Trophoblast cell (in vitro differentiated cells and primary cell): ENCODE results near the gene KRT32.
A peak's percentile ranks its signal among the peaks of the same experiment; 100 is the strongest.

Experiments used
- DNase-seq, 2 donors: peaks; one replicate each; pipeline ENCODE4 v3.0.0-alpha.2; 2016
- H2AFZ ChIP-seq: 2 replicates; pipeline ENCODE4 v1.6.1; 2013; ENCODE audit warnings: low read length, moderate library complexity, mild to moderate bottlenecking; ENCODE audit not compliant: insufficient read depth, poor library complexity
- H2AK5ac ChIP-seq: 2 replicates; pipeline ENCODE4 v1.6.1; 2013; ENCODE audit warnings: mild to moderate bottlenecking, low read length
- H2BK120ac ChIP-seq: 2 replicates; pipeline ENCODE4 v1.6.1; 2013; ENCODE audit warnings: low read length, mild to moderate bottlenecking, moderate library complexity; ENCODE audit not compliant: insufficient read depth, poor library complexity
- H2BK12ac ChIP-seq: 2 replicates; pipeline ENCODE4 v1.6.1; 2013; ENCODE audit warnings: mild to moderate bottlenecking, low read length, moderate library complexity
- H2BK5ac ChIP-seq: 2 replicates; pipeline ENCODE4 v1.6.1; 2013; ENCODE audit warnings: low read length, low read depth, moderate library complexity, mild to moderate bottlenecking; ENCODE audit not compliant: poor library complexity
- H3K14ac ChIP-seq: 2 replicates; pipeline ENCODE4 v1.6.1; 2013; ENCODE audit warnings: mild to moderate bottlenecking, low read length
- H3K18ac ChIP-seq: 2 replicates; pipeline ENCODE4 v1.6.1; 2013; ENCODE audit warnings: mild to moderate bottlenecking, low read length
- H3K23ac ChIP-seq: 2 replicates; pipeline ENCODE4 v1.6.1; 2013; ENCODE audit warnings: low read length
- H3K27ac ChIP-seq: 2 replicates; pipeline ENCODE4 v1.5.1; 2013; ENCODE audit warnings: low read depth, mild to moderate bottlenecking, inconsistent platforms, low read length, moderate library complexity
- H3K27me3 ChIP-seq: 2 replicates; pipeline ENCODE4 v1.6.1; 2013; ENCODE audit warnings: inconsistent platforms, mild to moderate bottlenecking, low read length, moderate library complexity; ENCODE audit not compliant: insufficient read depth
- H3K36me3 ChIP-seq, 2 experiments: 1 replicate in 1 of 2; 2 replicates in 1 of 2; pipeline ENCODE4 v1.6.1; 2013; ENCODE audit warnings: low read length in 2 of 2, mild to moderate bottlenecking in 2 of 2, moderate library complexity in 1 of 2; ENCODE audit not compliant: insufficient read depth in 2 of 2, control insufficient read depth in 1 of 2
- H3K4ac ChIP-seq: 2 replicates; pipeline ENCODE4 v1.6.1; 2013; ENCODE audit warnings: low read depth, mild to moderate bottlenecking, low read length, moderate library complexity
- H3K4me1 ChIP-seq, 2 experiments: 1 replicate in 1 of 2; 2 replicates in 1 of 2; pipeline ENCODE4 v1.6.1; 2013; ENCODE audit warnings: low read length in 2 of 2, mild to moderate bottlenecking in 2 of 2, moderate library complexity in 1 of 2; ENCODE audit not compliant: insufficient read depth in 2 of 2, control insufficient read depth in 1 of 2
- H3K4me2 ChIP-seq: 2 replicates; pipeline ENCODE4 v1.6.1; 2013; ENCODE audit warnings: inconsistent platforms, mild to moderate bottlenecking, low read length, moderate library complexity
- H3K4me3 ChIP-seq: 2 replicates; pipeline ENCODE4 v1.5.1; 2013; ENCODE audit warnings: mild to moderate bottlenecking, low read depth, low read length, inconsistent platforms
- H3K79me1 ChIP-seq: one replicate; pipeline ENCODE4 v1.6.1; 2013; ENCODE audit warnings: low read length
- H3K79me2 ChIP-seq: 2 replicates; pipeline ENCODE4 v1.6.1; 2013; ENCODE audit warnings: low read length, mild to moderate bottlenecking; ENCODE audit not compliant: control insufficient read depth, insufficient read depth, poor library complexity
- H3K9ac ChIP-seq: 2 replicates; pipeline ENCODE4 v1.6.1; 2013; ENCODE audit warnings: mild to moderate bottlenecking, low read length
- H3K9me3 ChIP-seq: 2 replicates; pipeline ENCODE4 v1.6.1; 2013; ENCODE audit warnings: low read depth, mild to moderate bottlenecking, control low read depth, inconsistent platforms, low read length; ENCODE audit not compliant: insufficient read depth
- H4K12ac ChIP-seq: 2 replicates; pipeline ENCODE4 v1.6.1; 2013; ENCODE audit warnings: low read depth, mild to moderate bottlenecking, low read length, moderate library complexity
- H4K8ac ChIP-seq: 2 replicates; pipeline ENCODE4 v1.6.1; 2013; ENCODE audit warnings: low read depth, mild to moderate bottlenecking, low read length, moderate library complexity
- H4K91ac ChIP-seq: one replicate; pipeline ENCODE4 v1.6.1; 2013; ENCODE audit warnings: low read depth, mild to moderate bottlenecking, low read length, moderate library complexity
- WGBS: extraction: QIAGEN DNeasy Blood & Tissue Kit; methylation state at CpG from one replicate; pipeline ENCODE4 v1.1.7; 2013; ENCODE audit warnings: missing lambda C conversion rate; ENCODE audit not compliant: insufficient read length, insufficient coverage; ENCODE audit errors: extremely low coverage; 5-methylcytosine and 5-hydroxymethylcytosine counted together

KRT32 gene

GRCh38 chr17:41467561-41467960, 375 bp upstream of the KRT32 start:
- no peak overlapping the region for H3K18ac ChIP-seq
- H3K4me2 ChIP-seq, result no peak overlapping the region
- no peak overlapping the region for H4K91ac ChIP-seq
- no peak overlapping the region for H2BK12ac ChIP-seq
- H3K4me1 ChIP-seq, result no peaks in the 10 kb centered on the region
- no peak overlapping the region for H3K9ac ChIP-seq
- no peak overlapping the region for H2BK120ac ChIP-seq
- no peak overlapping the region for H2AFZ ChIP-seq
- H3K9me3 ChIP-seq, result peaks cover 5% of the 10 kb centered on the region
- H3K27ac ChIP-seq, result no peak overlapping the region
- H3K36me3 ChIP-seq, result no peaks in the 10 kb centered on the region
- H3K4ac ChIP-seq, result no peak overlapping the region
- H2BK5ac ChIP-seq, result no peak overlapping the region
- no peak overlapping the region for H2AK5ac ChIP-seq
- H3K4me3 ChIP-seq, result no peak overlapping the region
- H3K79me2 ChIP-seq, result no peaks in the 10 kb centered on the region
- no peaks in the 10 kb centered on the region for H3K79me1 ChIP-seq
- no peak for DNase-seq
- no peak overlapping the region for H4K8ac ChIP-seq
- H3K23ac ChIP-seq, result no peak overlapping the region
- no peaks in the 10 kb centered on the region for H3K27me3 ChIP-seq
- H3K14ac ChIP-seq, result no peak overlapping the region
- no CpG with 5 or more reads among the region's 4 CpGs for WGBS
- no peak overlapping the region for H4K12ac ChIP-seq

GRCh38 chr17:41464682-41465081, 2.5 kb downstream of the KRT32 start:
- no peaks in the 10 kb centered on the region for H3K36me3 ChIP-seq
- no peak overlapping the region for H2AFZ ChIP-seq

GRCh38 chr17:41464173-41464572, 3.0 kb downstream of the KRT32 start:
- Histone ChIP-seq H2BK120ac (no peak overlapping the region), H4K8ac (no peak overlapping the region), H3K79me2 (no peaks in the 10 kb centered on the region), H2AFZ (no peak overlapping the region), H2BK5ac (no peak overlapping the region), H3K4ac (no peak overlapping the region), H3K4me1 (no peaks in the 10 kb centered on the region), H2BK12ac (no peak overlapping the region), H3K27me3 (no peaks in the 10 kb centered on the region), H3K27ac (no peak overlapping the region), H4K91ac (no peak overlapping the region), H3K23ac (no peak overlapping the region), H3K79me1 (no peaks in the 10 kb centered on the region), H2AK5ac (no peak overlapping the region), H3K14ac (no peak overlapping the region), H3K18ac (no peak overlapping the region), H3K4me3 (no peak overlapping the region), H3K9ac (no peak overlapping the region), H3K4me2 (no peak overlapping the region), H3K36me3 (no peaks in the 10 kb centered on the region), H4K12ac (no peak overlapping the region), H3K9me3 (peaks cover 5% of the 10 kb centered on the region)
- no CpG with 5 or more reads among the region's 11 CpGs for WGBS
- no peak for DNase-seq

More at GRCh38 chr17:41464682-41465081, 2.5 kb downstream of the KRT32 start:
- H3K79me2 ChIP-seq, result no peaks in the 10 kb centered on the region
- H4K91ac ChIP-seq, result no peak overlapping the region
- H3K9me3 ChIP-seq, result peaks cover 5% of the 10 kb centered on the region
- no peak overlapping the region for H3K4me3 ChIP-seq
- no peaks in the 10 kb centered on the region for H3K79me1 ChIP-seq
- DNase-seq, result peak; percentile 9 to 25
- H3K9ac ChIP-seq, result no peak overlapping the region
- no peak overlapping the region for H3K18ac ChIP-seq
- H3K4ac ChIP-seq, result no peak overlapping the region
- H4K8ac ChIP-seq, result no peak overlapping the region
- no peak overlapping the region for H2BK12ac ChIP-seq
- no peak overlapping the region for H2BK5ac ChIP-seq
- H3K14ac ChIP-seq, result no peak overlapping the region
- no peak overlapping the region for H2BK120ac ChIP-seq
- no peak overlapping the region for H3K4me2 ChIP-seq
- no peak overlapping the region for H3K27ac ChIP-seq
- no CpG with 5 or more reads among the region's 6 CpGs for WGBS
- H3K27me3 ChIP-seq, result no peaks in the 10 kb centered on the region
- H4K12ac ChIP-seq, result no peak overlapping the region
- H2AK5ac ChIP-seq, result no peak overlapping the region
- H3K23ac ChIP-seq, result no peak overlapping the region
- no peaks in the 10 kb centered on the region for H3K4me1 ChIP-seq

- no peak overlapping the region for H3K23ac ChIP-seq
- no peak overlapping the region for H4K8ac ChIP-seq
- H3K14ac ChIP-seq, result no peak overlapping the region
- peaks cover 5% of the 10 kb centered on the region for H3K9me3 ChIP-seq
- no peak overlapping the region for H2AK5ac ChIP-seq
- no peak overlapping the region for H2BK120ac ChIP-seq
- H3K27me3 ChIP-seq, result no peaks in the 10 kb centered on the region
- H2AFZ ChIP-seq, result no peak overlapping the region
- no peak overlapping the region for H3K4ac ChIP-seq
- H3K36me3 ChIP-seq, result no peaks in the 10 kb centered on the region
- no peak overlapping the region for H4K12ac ChIP-seq
- H2BK5ac ChIP-seq, result no peak overlapping the region
- no peak overlapping the region for H3K4me3 ChIP-seq
- H3K79me2 ChIP-seq, result no peaks in the 10 kb centered on the region
- H3K79me1 ChIP-seq, result no peaks in the 10 kb centered on the region
- H3K4me2 ChIP-seq, result no peak overlapping the region
- H3K9ac ChIP-seq, result no peak overlapping the region
- H2BK12ac ChIP-seq, result no peak overlapping the region
- H3K27ac ChIP-seq, result no peak overlapping the region
- H3K18ac ChIP-seq, result no peak overlapping the region
- DNase-seq, result no peak
- H3K4me1 ChIP-seq, result no peaks in the 10 kb centered on the region
- no peak overlapping the region for H4K91ac ChIP-seq
- no CpG with 5 or more reads among the region's 8 CpGs for WGBS
Measured at GRCh38 chr17:41463746-41464145, 3.4 kb downstream of the KRT32 start.
